GM18499 (cell line): ENCODE results near the gene VPS37D.
"Not testable (repeated sequence)": the region's sequence is repeated elsewhere in the genome, so short reads cannot be mapped to it uniquely, and the experiment has no call there.

ENCODE experiments used
- ATAC-seq: cut with Tn5 transposase; IDR thresholded peaks from one replicate; pipeline ENCODE4 v1.9.1; 2021; ENCODE audit warnings: moderate number of reproducible peaks; ENCODE audit not compliant: insufficient read depth, unreplicated experiment

The VPS37D gene, protein sequence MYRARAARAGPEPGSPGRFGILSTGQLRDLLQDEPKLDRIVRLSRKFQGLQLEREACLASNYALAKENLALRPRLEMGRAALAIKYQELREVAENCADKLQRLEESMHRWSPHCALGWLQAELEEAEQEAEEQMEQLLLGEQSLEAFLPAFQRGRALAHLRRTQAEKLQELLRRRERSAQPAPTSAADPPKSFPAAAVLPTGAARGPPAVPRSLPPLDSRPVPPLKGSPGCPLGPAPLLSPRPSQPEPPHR

DNA sequence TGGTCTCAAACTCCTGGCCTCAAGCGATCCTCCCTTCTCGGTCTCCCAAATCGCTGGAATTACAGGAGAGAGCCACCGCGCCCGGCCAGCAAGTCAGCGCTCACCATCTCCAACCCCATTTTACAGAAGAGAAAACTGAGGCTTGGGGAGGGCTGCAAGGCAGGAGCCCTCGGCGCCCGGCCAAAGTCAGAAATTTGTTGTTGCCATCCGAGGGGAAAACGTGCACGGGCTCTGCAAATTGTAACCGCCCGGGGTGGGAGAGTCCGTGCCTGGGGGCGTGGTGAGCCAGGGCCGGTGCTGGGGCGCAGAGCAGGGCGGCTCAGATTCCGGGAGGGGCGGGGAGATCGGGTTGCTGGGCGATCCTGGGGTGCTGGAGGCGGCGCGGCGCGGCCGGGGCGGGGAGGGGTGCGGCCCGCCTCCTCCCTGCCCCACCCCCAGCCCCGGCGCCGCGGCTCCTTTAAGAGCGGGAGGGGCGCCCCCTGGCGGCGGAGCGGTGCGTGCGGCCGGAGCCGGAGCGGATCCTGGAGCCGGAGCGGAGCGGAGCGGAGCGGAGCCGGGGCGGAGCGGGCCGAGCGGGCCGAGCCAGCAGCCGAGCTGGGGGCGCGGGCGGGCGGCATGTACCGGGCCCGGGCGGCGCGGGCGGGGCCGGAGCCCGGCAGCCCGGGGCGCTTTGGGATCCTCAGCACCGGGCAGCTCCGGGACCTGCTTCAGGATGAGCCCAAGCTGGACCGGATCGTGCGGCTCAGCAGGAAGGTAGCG is at the start of gene VPS37D:
Gene VPS37D, plus strand, starts transcription at position 488 of the 759 bp plus-strand sequence. Its CDS starts 128 bp downstream, at position 616.
- ATAC-seq = peak; percentile 46

DNA sequence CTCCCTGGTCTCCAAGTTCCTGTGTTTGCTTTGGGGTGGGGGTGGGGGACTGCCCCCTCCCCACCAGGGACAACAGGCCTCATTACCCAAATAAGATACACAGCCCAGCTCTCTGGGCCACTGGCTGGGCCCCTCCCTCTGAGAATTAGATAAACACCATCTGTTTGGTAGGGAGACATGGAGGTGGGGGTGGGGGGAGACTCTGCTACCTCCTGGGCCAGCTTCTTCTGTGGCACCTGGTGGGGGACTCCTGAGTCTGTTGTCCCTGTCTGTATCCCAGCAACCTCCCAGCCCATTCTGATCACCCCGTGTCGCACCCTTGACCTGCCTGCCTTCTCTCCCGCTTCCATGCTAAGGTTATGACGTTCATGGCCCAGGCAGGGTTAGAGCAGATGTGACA is 49.1 kb upstream of the VPS37D start:
- no peak for ATAC-seq

DNA sequence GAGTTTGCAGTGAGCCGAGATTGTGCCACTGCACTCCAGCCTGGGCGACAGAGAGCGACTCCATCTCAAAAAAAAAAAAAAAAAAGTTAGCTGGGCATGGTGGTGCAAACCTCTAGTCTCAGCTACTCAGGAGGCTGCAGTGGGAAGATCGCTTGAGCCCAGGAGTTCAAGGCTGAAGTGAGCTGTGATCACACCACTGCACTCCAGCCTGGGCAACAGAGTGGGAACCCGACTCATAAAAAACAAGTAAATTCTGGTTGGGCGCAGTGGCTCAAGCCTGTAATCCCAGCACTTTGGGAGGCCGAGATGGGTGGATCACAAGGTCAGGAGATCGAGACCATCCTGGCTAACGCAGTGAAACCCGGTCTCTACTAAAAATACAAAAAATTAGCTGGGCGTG is 48.2 kb upstream of the VPS37D start:
- ATAC-seq = not testable (repeated sequence)

DNA sequence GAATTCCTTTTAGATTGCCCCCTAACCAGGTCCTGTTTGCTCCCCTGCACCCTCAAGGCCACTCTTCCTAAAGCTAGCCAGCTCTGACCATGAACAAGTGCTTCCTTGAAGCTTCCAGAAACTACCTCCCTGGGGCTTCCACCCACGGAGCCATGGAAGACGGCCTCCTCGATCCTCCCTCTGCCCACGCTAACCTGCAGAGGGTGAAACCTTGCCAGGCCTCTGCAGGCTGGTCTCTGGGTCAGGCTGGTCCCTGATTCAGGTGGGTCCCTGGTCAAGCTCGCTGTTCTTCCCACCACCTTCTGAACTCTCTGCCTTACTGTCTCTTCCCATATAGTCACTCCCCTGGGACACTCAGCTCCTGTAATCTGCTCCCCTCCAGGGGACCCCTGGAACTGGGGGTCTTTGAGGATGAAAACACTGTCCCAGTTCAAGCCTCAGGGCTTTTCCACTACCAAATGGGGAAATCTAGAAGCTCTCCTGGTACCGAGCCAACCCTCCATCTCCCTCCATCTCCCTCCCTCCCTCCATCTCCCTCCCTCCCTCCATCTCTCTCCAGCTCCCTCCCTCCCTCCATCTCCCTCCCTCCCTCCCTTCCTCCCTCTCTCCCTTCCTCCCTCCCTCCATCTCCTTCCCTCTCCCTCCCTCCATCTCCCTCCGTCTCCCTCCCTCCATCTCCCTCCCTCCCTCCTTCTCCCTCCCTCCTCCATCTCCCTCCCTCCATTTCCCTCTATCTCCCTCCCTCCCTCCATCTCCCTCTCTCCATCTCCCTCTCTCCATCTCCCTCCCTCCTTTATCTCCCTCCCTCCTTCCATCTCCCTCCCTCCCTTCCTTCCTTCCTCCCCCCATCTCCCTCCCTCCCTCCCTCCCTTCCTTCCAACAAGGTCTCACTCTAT is 46.2 kb upstream of the VPS37D start:
- no peak for ATAC-seq

DNA sequence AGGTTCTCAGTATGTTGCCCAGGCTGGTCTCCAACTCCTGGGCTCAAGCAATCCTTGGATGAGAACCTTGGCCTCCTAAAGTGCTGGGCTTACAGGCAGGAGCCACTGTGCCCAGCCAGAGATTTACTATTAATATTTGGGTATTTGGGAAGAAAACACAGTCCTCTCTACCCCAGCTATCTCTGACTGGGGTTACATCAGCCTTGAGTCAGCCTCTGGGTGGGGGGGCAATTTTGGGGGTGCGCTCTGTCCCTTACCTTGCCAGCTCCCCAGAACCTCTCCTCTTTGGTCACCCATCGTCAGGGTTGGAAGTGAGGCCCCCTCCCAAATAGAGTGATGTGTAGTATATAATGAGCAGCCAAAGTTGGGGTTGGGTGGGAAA is 45.1 kb upstream of the VPS37D start:
- ATAC-seq = no peak

DNA sequence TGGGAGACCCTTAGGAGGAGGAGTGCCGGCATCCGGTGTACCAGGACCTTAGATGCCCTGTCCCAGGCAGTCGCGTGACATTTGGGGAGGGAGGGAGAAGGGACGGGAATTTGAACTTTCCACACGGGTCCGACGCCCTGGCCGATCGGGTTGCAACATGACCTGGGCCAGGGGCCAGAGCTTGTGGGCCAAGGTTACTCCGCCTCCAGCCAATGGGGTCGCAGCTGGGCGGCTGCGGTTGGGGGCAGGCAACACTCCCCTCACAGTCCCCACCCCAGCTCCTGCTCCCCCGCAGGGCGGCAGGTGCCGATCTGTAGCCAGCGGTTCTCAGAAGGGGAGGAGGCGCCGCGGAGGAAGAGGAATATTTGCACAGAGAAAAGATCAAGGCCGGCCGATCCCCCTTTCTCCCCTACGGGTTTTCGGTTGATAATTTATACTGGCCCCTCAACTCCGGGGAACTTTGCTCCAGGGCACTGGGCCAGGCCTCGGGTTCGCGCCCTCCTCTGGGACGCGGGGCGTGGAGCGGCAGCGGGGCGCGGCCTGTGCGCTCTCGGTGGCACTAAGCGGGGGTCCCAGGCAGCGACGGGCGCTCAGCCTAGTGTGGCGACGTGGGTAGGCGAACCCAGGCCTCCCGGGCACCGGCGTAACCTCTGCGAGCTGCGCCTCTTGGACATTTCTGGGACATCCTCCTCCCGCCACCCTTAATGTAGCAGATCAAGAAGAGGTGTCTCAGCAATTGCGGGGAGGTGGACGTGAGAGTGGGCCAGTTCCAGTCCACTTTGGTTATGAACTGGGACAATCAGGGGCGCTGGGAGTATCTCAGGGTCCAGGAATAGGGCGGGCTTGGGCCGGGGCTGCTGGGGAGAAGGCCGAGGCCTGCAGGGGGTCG is 44.5 kb upstream of the VPS37D start:
- no peak for ATAC-seq

DNA sequence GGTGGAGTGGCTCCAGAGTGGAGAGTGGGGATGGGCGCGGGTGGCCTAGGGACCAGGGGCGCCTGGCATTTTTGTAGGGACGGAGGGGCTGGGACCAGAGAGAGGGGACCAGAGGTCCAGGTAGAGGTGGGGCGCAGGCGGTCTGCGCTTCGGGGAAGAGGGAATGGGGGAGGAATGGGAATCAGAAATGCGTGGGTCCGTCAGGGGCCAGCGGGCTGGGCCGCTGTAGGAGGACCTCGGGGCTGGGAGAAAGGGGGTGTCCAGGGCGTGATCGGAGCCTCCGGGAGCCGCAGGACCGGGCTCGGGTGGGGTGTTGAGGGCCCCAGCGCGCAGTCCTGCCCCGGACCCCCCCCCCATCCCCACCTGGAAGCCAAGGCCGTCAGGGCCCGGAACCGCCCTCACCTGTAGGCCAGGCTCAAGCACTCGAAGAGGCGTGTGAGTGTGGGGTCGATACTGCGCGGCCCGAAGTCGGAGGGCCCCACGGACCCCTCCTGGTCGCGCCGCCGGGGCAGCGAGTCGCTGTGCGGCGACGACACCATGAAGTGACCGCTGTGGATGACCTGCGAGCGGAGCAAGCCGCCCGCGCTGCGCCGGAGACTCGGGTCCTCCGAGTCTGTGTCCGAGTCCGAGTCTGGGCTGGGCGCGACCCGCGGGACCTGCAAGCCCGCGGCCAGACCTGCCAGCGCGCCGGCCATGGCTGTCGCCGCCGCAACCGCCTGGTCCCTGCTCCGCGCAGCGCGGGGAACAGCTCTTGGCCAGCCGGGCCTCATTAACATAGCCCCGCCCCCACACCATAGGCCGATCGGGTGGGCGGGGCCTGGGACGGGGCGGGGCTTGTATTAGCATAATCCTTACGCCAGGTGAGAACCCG is 43.6 kb upstream of the VPS37D start, which contains the start of gene MLXIPL:
Gene MLXIPL, minus strand, starts transcription at position 725 of the 871 bp plus-strand sequence. Its CDS starts 30 bp downstream, at position 695.
- ATAC-seq = no peak

DNA sequence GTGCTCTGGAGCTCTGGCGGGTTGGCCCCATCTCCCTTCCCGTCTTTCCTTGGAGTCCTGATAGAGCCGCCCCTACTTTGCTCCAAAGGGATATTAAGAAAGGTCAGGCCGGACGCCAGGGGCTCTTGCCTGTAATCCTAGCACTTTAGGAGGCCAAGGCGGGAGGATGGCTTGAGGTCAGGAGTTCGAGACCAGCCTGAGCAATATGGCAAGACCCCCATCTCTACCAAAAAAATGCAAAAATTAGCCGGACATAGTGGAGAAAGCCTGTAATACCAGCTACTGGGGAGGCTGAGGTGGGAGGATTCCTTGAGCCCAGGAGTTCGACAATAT is 43.0 kb upstream of the VPS37D start:
- ATAC-seq = no peak

DNA sequence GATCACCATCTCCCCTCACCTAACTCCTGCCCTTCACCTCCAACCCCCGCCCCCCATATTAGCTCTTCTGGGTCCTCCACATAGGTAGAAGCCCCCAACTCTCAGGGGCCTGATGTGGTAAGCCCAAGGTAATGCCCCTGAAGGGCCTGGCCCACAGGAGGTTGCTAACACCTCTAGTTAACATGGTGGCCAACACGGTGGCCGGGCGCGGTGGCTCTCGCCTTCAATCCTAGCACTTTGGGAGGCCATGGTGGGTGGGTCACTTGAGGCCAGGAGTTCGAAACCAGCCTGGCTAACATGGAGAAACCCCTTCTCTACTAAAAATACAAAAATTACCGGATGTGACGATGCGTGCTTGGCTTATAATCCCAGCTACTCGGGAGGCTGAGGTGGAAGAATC is 42.4 kb upstream of the VPS37D start:
- ATAC-seq = no peak

DNA sequence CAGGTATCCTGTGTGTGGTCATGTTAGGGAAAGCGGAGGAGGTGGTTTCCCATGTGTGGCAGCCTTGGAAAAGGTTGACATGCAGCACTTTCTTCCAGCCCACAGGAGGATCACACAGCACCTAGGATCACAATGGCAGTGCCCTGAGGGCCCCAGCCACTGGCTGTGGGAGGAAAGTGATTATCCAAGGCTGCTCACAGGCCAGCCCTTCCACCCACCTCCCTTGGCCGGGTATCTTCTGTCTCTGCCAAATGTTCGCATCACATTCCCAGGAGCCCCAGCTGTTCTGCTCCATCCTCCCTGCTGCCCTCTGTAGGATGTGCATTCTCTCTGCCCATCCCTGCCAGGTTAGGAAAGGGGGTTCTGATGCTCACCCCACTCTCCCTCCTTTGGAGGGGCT is 40.8 kb upstream of the VPS37D start:
- ATAC-seq = no peak

DNA sequence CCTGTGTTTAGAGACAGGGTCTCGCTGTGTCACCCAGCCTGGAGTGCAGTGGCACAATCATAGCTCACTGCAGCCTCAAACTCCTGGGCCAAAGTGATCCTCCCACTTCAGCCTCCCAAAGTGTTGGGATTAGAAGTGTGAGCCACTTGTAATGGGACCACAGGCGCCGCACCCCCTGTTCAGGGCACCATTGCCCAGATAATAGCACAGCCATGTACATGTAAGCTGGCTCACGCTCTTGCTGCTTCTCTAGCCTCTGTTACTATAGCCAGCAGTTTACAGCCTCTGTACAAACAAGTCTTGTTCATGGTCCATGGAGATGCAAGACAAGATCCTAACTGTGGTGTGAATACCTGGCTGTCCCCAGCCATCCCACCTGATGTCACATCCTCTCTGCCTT is 39.1 kb upstream of the VPS37D start:
- ATAC-seq = no peak

DNA sequence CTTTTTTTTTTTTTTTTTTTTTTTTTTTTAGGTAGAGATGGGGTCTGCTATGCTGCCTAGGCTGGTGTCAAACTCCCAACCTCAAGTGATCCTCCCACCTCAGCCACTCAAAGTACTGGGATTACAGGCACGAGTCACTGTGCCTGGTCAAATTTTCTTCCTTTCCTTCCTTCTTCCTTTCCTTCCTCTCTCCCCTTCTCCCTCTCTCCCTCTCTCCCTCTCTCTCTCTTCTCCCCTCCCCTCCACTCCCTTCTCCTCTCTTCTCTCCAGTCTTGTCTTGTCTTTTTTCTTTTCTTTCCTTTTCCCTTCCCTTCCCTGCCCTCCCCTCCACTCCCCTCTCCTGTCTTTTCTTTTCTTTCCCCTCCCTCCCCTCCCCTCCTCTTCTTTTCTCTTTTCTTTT is 36.1 kb upstream of the VPS37D start:
- no peak for ATAC-seq

DNA sequence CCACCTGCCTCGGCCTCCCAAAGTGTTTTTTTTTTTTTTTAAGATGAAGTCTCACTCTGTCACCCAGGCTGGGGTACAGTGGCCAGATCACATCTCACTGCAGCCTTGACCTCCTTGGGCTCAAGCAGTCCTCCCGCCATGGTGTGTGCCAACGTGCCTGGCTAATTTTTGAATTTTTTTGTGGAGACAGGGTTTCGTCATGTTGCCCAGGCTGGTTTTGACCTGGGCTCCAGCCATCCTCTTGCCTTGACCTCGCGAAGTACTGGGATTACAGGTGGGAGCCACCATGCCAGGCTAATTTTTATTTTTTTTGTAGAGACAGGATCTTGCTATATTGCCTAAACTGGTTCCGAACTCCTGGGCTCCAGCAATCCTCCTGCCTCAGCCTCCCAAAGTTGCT is 34.3 kb upstream of the VPS37D start:
- no peak for ATAC-seq

DNA sequence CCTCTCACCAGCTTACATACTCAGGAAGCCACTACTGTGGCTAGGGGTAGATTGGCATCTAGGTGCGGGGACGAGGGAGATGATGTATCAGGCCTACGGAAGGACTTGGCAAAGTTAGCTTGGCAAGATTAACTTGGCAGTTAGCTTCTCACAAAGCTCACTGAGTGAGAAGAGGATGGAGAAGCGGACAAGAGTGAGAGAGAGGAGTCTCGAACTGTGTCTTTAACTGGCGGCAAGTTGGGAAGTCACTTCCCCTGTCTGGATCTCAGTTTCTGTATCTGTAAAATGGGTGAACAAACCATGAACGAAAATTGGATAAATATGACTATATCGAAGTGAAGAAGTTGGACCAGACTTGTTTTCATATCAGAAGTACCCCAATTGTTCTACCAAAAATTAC is 33.8 kb upstream of the VPS37D start:
- no peak for ATAC-seq

DNA sequence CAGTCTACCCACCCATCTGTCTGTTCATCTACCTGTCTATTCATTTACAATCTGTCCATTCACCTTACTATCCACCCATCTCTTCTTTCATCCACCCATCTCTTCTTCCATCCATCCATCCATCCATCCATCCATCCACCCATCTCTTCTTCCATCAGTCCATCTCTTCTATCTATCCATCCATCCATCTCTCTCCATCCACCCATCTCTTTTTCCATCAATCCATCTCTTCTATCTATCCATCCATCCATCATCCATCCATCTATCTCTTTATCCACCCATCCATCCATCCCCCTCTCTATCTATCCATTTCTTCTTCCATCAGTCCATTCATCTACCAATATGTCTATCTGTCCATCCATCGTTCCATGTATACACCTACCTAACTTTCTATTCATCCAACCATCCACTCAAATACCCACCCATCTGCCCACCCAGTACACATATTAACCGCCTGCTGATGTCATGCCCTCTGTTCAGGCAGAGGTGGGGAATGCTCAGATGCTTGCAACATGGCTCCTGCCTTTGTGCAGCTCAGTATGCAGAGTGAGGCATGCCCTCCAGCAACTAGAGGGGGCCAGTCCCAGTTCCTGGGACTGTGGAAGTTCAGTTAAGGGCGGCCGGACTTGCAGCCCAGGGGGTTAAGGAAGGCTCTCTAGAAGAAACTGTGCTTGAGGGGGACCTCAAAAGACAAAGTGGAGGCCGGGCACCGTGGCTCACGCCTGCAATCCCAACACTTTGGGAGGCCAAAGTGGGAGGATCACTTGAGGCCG is 32.0 kb upstream of the VPS37D start:
- ATAC-seq = no peak

DNA sequence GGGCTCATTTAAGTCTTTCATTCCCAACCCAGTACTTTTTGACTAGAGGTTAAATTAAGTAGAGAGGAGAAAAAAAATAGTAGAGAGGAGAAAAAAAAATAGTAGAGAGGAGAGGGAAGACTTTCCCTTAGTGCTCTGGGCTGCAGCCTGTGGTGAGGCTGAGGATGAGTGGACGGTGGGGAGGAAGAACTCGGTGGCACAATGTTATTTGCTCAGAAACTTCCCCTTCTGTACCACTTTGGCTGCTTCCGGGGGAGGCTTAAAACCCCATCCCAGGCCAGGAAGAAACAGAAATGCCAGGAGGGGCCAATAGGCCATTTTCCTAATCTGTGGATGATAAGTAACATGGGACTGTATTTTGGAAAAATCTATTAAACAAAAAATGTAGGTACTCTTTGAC is 28.7 kb upstream of the VPS37D start:
- no peak for ATAC-seq

DNA sequence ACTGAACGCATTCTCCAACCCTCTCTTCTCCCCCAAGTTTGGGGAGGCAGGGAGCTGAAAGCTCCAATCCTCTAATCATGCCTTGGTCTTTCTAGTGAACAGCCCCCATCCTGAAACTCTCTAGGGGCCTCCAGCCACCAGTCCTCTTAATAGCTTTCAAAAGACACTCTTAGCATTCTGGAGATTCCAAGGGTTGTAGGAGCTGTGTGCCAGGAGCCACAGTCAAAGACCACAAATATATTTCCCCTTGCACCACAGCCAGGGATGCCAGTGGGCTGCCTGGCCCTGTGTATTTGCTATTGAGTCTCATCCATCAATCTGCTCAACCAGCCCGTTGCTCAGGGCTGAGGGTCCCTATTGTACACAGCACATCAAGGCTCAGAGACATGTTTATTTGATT is 24.8 kb upstream of the VPS37D start:
- ATAC-seq = no peak

DNA sequence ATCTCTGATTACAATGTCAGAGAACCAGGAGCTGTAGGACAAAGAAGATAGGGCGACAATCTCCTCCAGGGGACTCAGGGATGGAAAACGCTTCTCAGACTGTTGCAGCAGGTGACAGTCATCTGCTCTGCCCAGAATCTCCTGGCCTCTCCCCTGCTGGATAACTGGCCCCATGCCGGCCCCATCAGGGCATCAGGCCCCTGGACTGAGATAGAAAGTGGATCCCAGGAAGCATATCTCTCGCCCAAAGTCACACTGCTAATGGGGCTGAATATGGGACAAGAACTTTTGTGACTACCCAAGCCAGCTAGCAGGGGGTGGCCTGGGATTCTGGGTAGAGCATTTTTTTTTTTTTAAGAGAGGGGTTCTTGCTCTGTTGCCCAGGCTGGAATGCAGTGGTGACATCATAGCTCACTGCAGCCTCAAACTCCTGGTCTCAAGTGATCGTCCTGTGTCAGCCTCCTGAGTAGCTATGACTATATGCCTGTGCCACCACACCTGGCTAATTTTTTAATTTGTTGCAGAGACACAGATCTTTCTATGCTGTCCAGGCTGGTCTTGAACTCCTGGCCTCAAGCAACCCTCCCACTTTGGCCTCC is 22.8 kb upstream of the VPS37D start:
- ATAC-seq = no peak
